KG1 (cell line): ENCODE data around the gene PFKFB1.
A peak's percentile ranks its signal among the peaks of the same experiment; 100 is the strongest.

Experiments used
- DNase-seq: peaks from one replicate; lab custom pipeline; 2025; lab: John Stamatoyannopoulos, UW

The PFKFB1 gene

GRCh38 chrX:54994099-54994498 is at the start of gene PFKFB1:
PFKFB1 (minus strand) TSS chrX:54994188; CDS start chrX:54994007, 181 bp downstream.
- no peak for DNase-seq

GRCh38 chrX:55041514-55041913 is 47.5 kb upstream of the PFKFB1 start:
- no peak for DNase-seq

- no peak for DNase-seq
Measured at GRCh38 chrX:55039471-55039870, 45.5 kb upstream of the PFKFB1 start.

GRCh38 chrX:55033429-55033828 is 39.4 kb upstream of the PFKFB1 start:
- DNase-seq, result no peak

GRCh38 chrX:55030271-55031205 is 36.5 kb upstream of the PFKFB1 start, which contains the start of gene ALAS2:
ALAS2 (minus strand) TSS chrX:55030977; CDS start chrX:55026000, 4,977 bp downstream.
- DNase-seq, result no peak

GRCh38 chrX:55029291-55029690 is 35.3 kb upstream of the PFKFB1 start:
- no peak for DNase-seq

- no peak for DNase-seq
Measured at GRCh38 chrX:55028611-55029010, 34.6 kb upstream of the PFKFB1 start.

- no peak for DNase-seq
Measured at GRCh38 chrX:55028040-55028439, 34.1 kb upstream of the PFKFB1 start.

GRCh38 chrX:55026840-55027239 is 32.9 kb upstream of the PFKFB1 start:
- no peak for DNase-seq

GRCh38 chrX:55026143-55026542 is 32.2 kb upstream of the PFKFB1 start:
- no peak for DNase-seq

- DNase-seq, result no peak
Measured at GRCh38 chrX:55014897-55015299, 20.9 kb upstream of the PFKFB1 start.

GRCh38 chrX:55011294-55011693 is 17.3 kb upstream of the PFKFB1 start:
- no peak for DNase-seq

- no peak for DNase-seq
Measured at GRCh38 chrX:55008571-55009358, 14.8 kb upstream of the PFKFB1 start.

GRCh38 chrX:55007656-55008055 is 13.7 kb upstream of the PFKFB1 start:
- no peak for DNase-seq

- DNase-seq, result no peak
Measured at GRCh38 chrX:55006827-55007621, 13.0 kb upstream of the PFKFB1 start.

- DNase-seq, result no peak
Measured at GRCh38 chrX:55005256-55005655, 11.3 kb upstream of the PFKFB1 start.

GRCh38 chrX:55004231-55004630 is 10.2 kb upstream of the PFKFB1 start:
- no peak for DNase-seq

GRCh38 chrX:54999717-55000598 is 6.0 kb upstream of the PFKFB1 start, which contains the start of gene APEX2:
APEX2 (plus strand) TSS chrX:55000363; CDS start chrX:55000423, 60 bp downstream.
- DNase-seq, result peak; percentile 57

GRCh38 chrX:54995621-54996020 is 1.6 kb upstream of the PFKFB1 start:
- no peak for DNase-seq

GRCh38 chrX:54994668-54995351 is 822 bp upstream of the PFKFB1 start:
- no peak for DNase-seq
